Measurements from ENCODE around the gene OR7C1.
"Not testable (repeated sequence)": the region's sequence is repeated elsewhere in the genome, so short reads cannot be mapped to it uniquely, and the experiment has no call there.

OR7C1 gene

GRCh38 chr19:14784730-14785101 lies 50.3 kb downstream of the OR7C1 start:
- DNase-seq (ENCODE audit: low read depth in 2 of 2): not testable (repeated sequence)

DNA sequence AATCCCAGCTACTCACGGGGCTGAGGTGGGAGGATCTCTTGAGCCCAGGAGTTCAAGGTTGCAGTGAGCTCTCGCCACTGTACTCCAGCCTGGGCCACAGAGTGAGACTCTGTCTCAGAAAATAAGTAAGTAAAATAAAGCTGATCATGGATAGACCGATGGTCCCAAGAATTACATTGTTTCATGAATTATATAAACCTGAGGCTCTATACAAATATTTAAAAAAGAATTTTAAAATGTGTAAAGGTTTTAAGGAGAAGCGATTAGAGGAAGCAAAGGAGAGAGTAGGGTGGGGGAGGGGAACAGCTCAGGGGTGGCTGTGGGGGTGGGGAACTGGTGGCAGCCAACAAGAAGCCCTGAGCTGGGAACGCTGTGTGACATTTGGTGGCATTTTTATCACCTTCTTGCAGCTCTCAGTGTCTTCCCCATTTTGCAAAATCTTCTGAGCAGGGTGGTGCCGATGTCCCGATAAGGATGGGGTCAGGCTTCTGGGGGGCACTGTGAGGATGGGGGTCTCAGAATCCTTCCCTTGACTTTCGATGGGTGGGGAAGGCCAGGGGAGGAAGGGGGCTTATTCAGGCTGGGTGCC lies 51.5 kb downstream of the OR7C1 start:
- not testable (repeated sequence) for DNase-seq (ENCODE audit: low read depth in 2 of 2)

- DNase-seq (ENCODE audit: low read depth in 2 of 2): no peak
Observed at GRCh38 chr19:14782626-14783409, 52.2 kb downstream of the OR7C1 start.

- DNase-seq (ENCODE audit: low read depth in 2 of 2): not testable (repeated sequence)
Observed at GRCh38 chr19:14781713-14782536, 53.1 kb downstream of the OR7C1 start.

GRCh38 chr19:14780622-14781225 lies 54.3 kb downstream of the OR7C1 start:
- DNase-seq (ENCODE audit: low read depth in 2 of 2): not testable (repeated sequence)

DNA sequence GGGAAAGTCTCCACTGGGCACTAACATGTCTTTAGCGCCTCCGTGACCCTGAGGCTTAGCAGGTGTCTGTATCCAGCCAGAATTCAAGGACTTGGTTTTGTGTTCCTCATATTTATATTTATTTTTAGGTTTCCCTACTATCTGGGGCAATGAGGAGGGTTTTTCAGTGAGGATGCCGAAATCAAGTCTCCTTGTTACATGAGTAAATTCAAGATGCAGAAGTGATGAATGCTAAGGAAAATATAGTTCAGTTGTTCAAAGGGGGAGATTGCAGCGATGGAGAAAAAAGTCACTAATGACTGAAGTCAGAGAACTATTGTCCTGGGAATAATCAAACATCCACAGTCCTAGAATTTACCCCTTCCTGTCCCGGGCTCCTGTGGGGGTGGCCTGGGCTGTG lies 55.8 kb downstream of the OR7C1 start:
- no peak for DNase-seq (ENCODE audit: low read depth in 2 of 2)

DNA sequence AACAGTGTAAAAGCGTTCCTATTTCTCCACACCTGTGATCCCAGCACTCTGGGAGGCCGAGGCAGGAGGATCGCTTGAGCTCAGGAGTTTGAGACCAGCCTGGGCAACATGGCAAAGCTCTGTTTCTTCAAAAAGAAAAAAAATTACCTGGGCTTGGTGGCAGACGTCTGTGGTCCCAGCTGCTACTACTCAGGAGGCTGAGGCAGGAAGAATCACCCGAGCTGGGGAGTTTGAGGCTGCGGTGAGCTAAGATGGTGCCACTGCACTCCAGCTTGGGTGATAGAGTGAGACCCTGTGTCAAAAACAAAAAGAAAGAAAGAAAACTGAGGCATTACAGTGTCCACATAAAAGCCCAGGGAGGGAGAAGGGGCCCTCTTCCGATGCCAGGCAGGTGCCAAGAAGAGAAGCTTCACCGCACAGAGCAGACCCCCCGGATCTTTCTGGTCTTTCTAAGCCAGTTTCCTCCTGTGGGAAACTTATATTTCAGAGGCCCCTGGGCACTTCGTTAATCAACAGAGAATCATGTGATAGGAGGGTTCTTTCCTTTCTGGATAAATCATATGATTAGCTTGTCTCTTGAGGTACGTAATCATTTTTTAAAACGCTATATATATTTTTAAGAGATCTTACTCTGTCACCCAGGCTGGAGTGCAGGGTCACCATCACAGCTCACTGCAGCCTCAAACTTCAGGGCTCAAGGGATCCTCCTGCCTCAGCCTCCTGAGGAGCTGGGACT lies 56.7 kb downstream of the OR7C1 start, which contains the start of gene ADGRE2:
ADGRE2 (minus strand) TSS at position 451 of the 736 bp plus-strand sequence. CDS start 1,804 bp downstream, outside the sequence.
- not testable (repeated sequence) for DNase-seq (ENCODE audit: low read depth in 2 of 2)

GRCh38 chr19:14777645-14778044 lies 57.3 kb downstream of the OR7C1 start:
- not testable (repeated sequence) for DNase-seq (ENCODE audit: low read depth in 2 of 2)

DNA sequence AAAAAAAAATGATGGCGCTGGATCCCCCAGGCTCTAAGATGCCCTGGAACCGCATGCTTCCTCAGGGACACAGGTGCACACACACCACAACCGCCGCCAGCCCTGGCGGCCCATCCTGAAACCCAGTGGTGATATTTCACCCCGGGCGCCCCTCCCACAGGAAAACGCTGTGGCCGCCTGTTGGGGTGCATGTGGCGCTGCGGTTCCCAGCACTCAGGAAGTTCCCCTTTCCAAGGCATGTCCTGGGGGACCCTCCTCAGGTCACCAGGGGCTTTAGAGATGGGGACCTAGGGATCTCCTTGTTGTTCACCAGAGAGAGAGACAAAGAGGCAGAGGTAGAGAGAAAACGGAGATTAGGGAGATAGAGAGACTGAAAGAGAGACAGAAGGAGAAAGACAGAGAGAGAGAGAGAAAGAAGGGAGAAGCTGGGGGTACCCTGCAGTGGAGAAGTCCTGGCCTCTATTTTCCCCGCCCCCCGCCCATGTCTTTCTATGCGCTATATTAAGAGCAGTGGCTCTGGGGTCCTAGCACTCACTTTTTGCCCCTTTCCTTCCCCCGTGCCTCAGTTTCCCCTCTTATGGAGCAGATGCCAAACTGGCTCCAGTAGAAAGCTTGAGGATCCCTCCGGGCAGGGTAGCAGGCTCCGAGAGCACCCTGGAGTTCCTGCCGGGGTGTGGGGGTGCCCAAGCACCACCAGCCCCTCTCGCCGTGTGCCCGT lies 59.0 kb downstream of the OR7C1 start:
- no peak for DNase-seq (ENCODE audit: low read depth in 2 of 2)

GRCh38 chr19:14775326-14775725 lies 59.7 kb downstream of the OR7C1 start:
- DNase-seq (ENCODE audit: low read depth in 2 of 2): not testable (repeated sequence)

GRCh38 chr19:14774373-14774772 lies 60.6 kb downstream of the OR7C1 start:
- no peak for DNase-seq (ENCODE audit: low read depth in 2 of 2)

DNA sequence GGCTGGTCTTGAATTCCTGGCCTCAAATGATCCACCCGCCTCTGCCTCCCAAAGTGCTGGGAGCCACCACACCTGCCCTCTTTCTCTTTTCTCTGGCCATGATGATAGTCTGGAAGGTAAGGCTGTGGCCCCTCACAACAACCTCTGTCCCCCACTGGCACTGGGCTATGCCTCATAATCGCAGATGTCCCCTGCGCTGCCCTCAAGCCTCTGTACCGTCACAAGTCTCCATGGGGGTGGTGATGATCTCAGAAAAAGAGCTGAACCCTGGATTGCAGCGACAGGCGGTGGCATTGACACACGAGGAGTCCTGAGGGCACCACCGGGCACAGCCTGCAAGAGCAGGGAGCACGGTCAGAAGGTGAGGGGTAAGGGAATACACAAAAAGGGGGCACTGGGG lies 61.3 kb downstream of the OR7C1 start:
- DNase-seq (ENCODE audit: low read depth in 2 of 2): not testable (repeated sequence)

DNA sequence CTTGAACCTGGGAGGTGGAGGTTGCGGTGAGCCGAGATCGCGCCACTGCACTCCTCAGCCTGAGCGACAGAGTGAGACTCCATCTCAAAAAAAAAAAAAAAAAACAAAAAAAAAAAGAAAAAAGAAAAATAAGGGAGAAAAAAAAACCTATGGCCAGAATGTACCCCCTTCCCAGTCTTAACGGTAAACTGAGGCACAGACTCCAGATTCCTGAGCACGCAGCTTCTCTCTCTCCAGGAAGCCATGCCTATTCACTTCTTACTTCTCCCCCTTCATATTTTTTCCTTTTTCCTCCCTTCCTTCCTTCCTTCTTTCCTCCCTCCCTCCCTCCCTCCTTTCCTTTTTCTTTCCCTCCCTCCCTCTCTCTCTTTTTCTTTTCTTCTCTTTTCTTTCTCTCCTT lies 62.0 kb downstream of the OR7C1 start:
- DNase-seq (ENCODE audit: low read depth in 2 of 2): no peak

GRCh38 chr19:14772467-14772866 lies 62.5 kb downstream of the OR7C1 start:
- no peak for DNase-seq (ENCODE audit: low read depth in 2 of 2)

DNA sequence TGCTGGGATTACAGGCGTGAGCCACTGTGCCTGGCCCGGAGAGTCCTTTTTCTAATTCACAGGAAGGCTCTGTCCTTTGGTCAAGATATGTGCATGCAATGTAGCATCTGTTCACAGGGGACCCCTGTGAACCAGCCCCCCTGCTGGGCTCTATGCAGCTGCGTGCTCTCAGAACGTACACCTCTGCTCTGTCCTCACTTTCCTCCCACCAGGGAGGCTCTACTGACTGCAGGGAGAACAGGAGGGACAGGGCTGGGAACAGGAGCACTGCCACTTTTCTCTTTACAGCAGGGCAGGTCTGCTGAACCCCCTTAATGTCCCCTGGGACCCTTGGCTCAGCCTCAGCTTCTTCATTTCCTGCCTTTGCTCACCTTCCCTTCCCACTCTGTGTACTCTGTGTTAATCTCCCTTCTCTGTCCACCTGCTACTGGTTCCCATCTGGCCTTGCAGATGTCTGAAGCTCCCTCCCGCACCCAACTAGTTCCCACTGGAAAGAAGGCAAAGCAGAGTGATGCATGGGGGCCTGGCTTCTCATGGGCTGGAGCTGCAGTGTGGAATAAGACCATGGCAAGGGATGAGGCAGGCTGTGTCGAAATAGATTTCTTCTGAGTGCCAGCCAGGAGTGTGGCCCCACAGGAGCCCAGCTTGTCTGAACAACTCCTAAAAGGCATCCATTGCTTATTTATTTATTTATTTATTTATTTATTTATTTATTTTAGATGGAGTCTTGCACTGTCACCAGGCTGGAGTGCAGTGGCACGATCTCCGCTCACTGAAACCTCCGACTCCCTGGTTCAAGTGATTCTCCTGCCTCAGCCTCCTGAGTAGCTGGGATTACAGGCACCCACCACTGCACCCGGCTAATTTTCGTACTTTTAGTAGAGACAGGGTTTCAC lies 63.8 kb downstream of the OR7C1 start:
- no peak for DNase-seq (ENCODE audit: low read depth in 2 of 2)

DNA sequence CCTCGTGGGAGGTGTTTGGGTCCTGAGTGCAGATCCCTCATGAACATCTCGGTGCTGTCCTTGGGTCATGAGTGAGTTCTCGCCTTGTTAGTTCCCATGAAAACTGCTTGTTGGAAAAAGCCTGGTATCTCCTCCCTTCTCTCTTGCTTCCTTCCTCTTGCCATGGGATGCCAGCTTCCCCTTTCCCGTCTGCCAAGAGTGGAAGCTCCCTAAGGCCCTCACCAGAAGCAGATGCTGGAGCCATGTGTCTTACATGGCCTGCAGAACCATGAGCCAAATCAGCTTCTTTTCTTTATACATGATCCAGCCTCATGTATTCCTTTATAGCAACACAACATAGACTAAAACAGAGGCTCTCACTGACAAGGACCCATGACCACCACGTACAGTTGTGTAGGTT lies 64.8 kb downstream of the OR7C1 start:
- no peak for DNase-seq (ENCODE audit: low read depth in 2 of 2)

DNA sequence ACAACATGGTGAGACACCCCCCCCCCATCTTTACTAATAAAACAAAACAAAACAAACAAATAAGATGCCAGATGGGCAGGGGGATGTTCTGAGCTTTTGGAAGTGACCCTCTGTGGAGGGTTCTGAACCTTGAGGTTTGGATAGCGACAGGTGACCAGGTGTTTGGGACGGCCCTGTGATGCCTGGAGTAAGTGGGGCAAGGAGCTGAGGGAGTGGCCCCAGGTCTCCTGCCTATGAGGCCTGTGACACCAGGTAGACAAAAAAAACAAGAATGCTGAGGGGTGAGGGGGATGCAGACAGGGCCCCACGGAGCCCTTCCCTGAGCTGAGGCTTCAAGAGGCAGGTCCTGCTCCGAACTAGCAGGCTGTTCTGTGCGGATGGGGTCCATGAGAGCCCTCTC lies 65.8 kb downstream of the OR7C1 start:
- no peak for DNase-seq (ENCODE audit: low read depth in 2 of 2)

DNA sequence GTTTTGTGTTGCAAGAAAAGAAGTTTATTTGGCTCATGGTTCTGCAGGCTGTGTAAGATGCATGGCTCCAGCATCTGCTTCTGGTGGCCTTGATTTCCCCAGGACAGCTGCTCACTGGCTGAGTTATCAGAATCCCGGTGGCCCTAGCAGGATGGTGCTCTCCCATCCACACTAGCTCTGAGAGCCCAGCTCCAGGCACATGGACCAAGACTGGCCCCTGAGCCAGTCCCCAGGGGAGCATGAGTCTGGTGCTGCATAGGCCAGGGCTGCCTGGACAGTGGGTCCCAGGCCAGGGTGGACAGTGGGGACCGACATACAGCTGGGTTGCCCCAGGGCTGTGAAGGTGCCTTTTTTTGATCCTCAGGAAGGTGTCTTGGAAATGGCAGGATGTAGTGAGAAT lies 67.0 kb downstream of the OR7C1 start:
- no peak for DNase-seq (ENCODE audit: low read depth in 2 of 2)

GRCh38 chr19:14767466-14767971 lies 67.5 kb downstream of the OR7C1 start:
- DNase-seq (ENCODE audit: low read depth in 2 of 2): no peak
